Fibroblast of lung (primary cell): Measurements from ENCODE around the gene KLHL2.
"Not testable (repeated sequence)": the region's sequence is repeated elsewhere in the genome, so short reads cannot be mapped to it uniquely, and the experiment has no call there.

Source experiments
- EZH2 ChIP-seq: IDR thresholded peaks from 2 replicates; pipeline ENCODE4 v1.5.1; 2012; ENCODE audit warnings: low read length, control low read depth, mild to moderate bottlenecking; ENCODE audit errors: missing control alignments
- TF ChIP-seq, protein P1 (sequence below), 2 donors: IDR thresholded peaks in 1 of 2; conservative IDR thresholded peaks in 1 of 2; 1 replicate in 1 of 2; 2 replicates in 1 of 2; pipeline ENCODE4 v1.5.1; 2011 to 2012; ENCODE audit warnings: low read length in 2 of 2, control low read depth in 1 of 2, inconsistent platforms in 1 of 2, low read depth in 1 of 2, mild to moderate bottlenecking in 1 of 2

DNA sequence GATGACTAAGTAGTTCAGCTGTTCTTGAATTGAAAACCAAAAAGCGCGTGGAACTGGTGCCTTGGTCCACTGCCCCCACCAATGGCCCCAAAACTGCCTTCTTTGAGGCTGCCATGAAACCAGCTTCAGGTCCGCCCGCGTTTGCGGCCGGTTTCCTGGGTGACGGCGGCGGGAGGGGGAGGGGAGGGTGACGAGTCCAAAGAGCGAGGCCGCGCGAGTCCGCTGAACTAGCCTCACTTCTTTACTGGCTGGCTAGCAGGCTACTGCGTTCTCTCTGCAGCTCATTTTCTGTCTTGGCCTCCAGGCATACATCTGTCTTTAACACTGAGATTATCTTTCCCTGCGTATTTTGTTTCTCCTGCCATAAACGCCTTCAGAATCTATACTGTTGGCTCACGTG is 72.2 kb downstream of the KLHL2 start:
- TF ChIP-seq, protein P1, sequence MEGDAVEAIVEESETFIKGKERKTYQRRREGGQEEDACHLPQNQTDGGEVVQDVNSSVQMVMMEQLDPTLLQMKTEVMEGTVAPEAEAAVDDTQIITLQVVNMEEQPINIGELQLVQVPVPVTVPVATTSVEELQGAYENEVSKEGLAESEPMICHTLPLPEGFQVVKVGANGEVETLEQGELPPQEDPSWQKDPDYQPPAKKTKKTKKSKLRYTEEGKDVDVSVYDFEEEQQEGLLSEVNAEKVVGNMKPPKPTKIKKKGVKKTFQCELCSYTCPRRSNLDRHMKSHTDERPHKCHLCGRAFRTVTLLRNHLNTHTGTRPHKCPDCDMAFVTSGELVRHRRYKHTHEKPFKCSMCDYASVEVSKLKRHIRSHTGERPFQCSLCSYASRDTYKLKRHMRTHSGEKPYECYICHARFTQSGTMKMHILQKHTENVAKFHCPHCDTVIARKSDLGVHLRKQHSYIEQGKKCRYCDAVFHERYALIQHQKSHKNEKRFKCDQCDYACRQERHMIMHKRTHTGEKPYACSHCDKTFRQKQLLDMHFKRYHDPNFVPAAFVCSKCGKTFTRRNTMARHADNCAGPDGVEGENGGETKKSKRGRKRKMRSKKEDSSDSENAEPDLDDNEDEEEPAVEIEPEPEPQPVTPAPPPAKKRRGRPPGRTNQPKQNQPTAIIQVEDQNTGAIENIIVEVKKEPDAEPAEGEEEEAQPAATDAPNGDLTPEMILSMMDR (conservative IDR thresholded peaks at IDR 0.05 in 1 of 2, IDR thresholded peaks at IDR 0.05 in 1 of 2; ENCODE audit: low read depth in 1 of 2, low read length in 2 of 2), result not testable (repeated sequence)
- not testable (repeated sequence) for TF ChIP-seq EZH2
